Neuronal stem cell (in vitro differentiated cells): ENCODE measurements around the gene TNN.

Experiments used
- DNase-seq: peaks from one replicate; pipeline ENCODE4 v3.0.0-alpha.2; 2013; ENCODE audit warnings: low spot score
- H2AFZ ChIP-seq: one replicate; pipeline ENCODE4 v1.6.1; 2013; ENCODE audit warnings: mild to moderate bottlenecking, low read length, inconsistent platforms
- H2AK5ac ChIP-seq: 2 replicates; pipeline ENCODE4 v1.6.1; 2013; ENCODE audit warnings: low read depth, mild to moderate bottlenecking, inconsistent platforms, low read length, moderate library complexity, mixed read lengths
- H2BK120ac ChIP-seq: 2 replicates; pipeline ENCODE4 v1.6.1; 2013; ENCODE audit warnings: low read depth, mild to moderate bottlenecking, inconsistent platforms, low read length, moderate library complexity, mixed read lengths
- H2BK12ac ChIP-seq: one replicate; pipeline ENCODE4 v1.6.1; 2013; ENCODE audit warnings: low read length, inconsistent platforms
- H2BK15ac ChIP-seq: 2 replicates; pipeline ENCODE4 v1.6.1; 2013; ENCODE audit warnings: mild to moderate bottlenecking, low read length, inconsistent platforms, mixed read lengths
- H2BK5ac ChIP-seq: one replicate; pipeline ENCODE4 v1.6.1; 2013; ENCODE audit warnings: inconsistent platforms, mild to moderate bottlenecking, low read length, moderate library complexity
- H3K14ac ChIP-seq: one replicate; pipeline ENCODE4 v1.6.1; 2013; ENCODE audit warnings: low read length, inconsistent platforms
- H3K18ac ChIP-seq: 2 replicates; pipeline ENCODE4 v1.6.1; 2013; ENCODE audit warnings: low read length, inconsistent platforms
- H3K23ac ChIP-seq: 2 replicates; pipeline ENCODE4 v1.6.1; 2013; ENCODE audit warnings: low read depth, mild to moderate bottlenecking, mixed read lengths, low read length, inconsistent platforms; ENCODE audit not compliant: poor library complexity
- H3K27ac ChIP-seq: replicated peaks from 3 replicates; pipeline ENCODE4 v1.5.1; 2013; ENCODE audit warnings: low read length, inconsistent platforms
- H3K27me3 ChIP-seq, 3 experiments: 2 replicates each; pipeline ENCODE4 v1.6.1; 2013; ENCODE audit warnings: low read length in 3 of 3, mild to moderate bottlenecking in 2 of 3, inconsistent platforms in 1 of 3, low read depth in 1 of 3, mixed read lengths in 1 of 3, moderate library complexity in 1 of 3; ENCODE audit not compliant: control insufficient read depth in 3 of 3, insufficient read depth in 3 of 3
- H3K36me3 ChIP-seq, 2 donors: replicated peaks in 1 of 2; 2 replicates each; pipeline ENCODE4 v1.6.1; 2013; ENCODE audit warnings: low read length in 2 of 2; ENCODE audit not compliant: control insufficient read depth in 2 of 2, insufficient read depth in 2 of 2
- H3K4ac ChIP-seq: 2 replicates; pipeline ENCODE4 v1.6.1; 2013; ENCODE audit warnings: inconsistent platforms, mild to moderate bottlenecking, low read length, moderate library complexity
- H3K4me1 ChIP-seq, 2 donors: 1 replicate in 1 of 2; 2 replicates in 1 of 2; pipeline ENCODE4 v1.6.1; 2013; ENCODE audit warnings: low read length in 2 of 2, low read depth in 1 of 2; ENCODE audit not compliant: control insufficient read depth in 2 of 2, insufficient read depth in 1 of 2
- H3K4me2 ChIP-seq: one replicate; pipeline ENCODE4 v1.6.1; 2013; ENCODE audit warnings: mild to moderate bottlenecking, low read length, inconsistent platforms; ENCODE audit not compliant: insufficient read depth, poor library complexity, severe bottlenecking
- H3K4me3 ChIP-seq, 2 donors: 2 replicates each; pipeline ENCODE4 v1.5.1; 2013; ENCODE audit warnings: low read length in 2 of 2, mild to moderate bottlenecking in 2 of 2, inconsistent platforms in 1 of 2, moderate library complexity in 1 of 2
- H3K79me1 ChIP-seq: one replicate; pipeline ENCODE4 v1.6.1; 2013; ENCODE audit warnings: low read depth, mild to moderate bottlenecking, inconsistent platforms, low read length, moderate library complexity
- H3K9ac ChIP-seq: one replicate; pipeline ENCODE4 v1.6.1; 2013; ENCODE audit warnings: mild to moderate bottlenecking, low read depth, low read length, inconsistent platforms; ENCODE audit not compliant: poor library complexity
- H3K9me3 ChIP-seq, 2 donors: replicated peaks in 1 of 2; 2 replicates each; pipeline versions ENCODE3 to v1.6.1; 2013; ENCODE audit warnings: low read length in 2 of 2, mild to moderate bottlenecking in 2 of 2, inconsistent platforms in 1 of 2, low read depth in 1 of 2, mixed read lengths in 1 of 2, moderate library complexity in 1 of 2; ENCODE audit not compliant: control insufficient read depth in 2 of 2, insufficient read depth in 1 of 2
- H4K8ac ChIP-seq: one replicate; pipeline ENCODE4 v1.6.1; 2013; ENCODE audit warnings: low read depth, mild to moderate bottlenecking, inconsistent platforms, low read length, moderate library complexity
- H4K91ac ChIP-seq: one replicate; pipeline ENCODE4 v1.6.1; 2013; ENCODE audit warnings: low read length, low read depth, mild to moderate bottlenecking, inconsistent platforms; ENCODE audit not compliant: poor library complexity
- WGBS, 2 donors: extraction: QIAGEN DNeasy Blood & Tissue Kit; methylation state at CpG; one replicate each; pipeline ENCODE4 v1.1.7; 2013; ENCODE audit warnings: missing lambda C conversion rate in 2 of 2, mixed read lengths in 1 of 2; ENCODE audit not compliant: insufficient read length in 2 of 2, insufficient replicate concordance in 1 of 2; ENCODE audit errors: extremely low coverage in 2 of 2; 5-methylcytosine and 5-hydroxymethylcytosine counted together

The TNN gene

GRCh38 chr1:175132436-175132835 lies 64.8 kb downstream of the TNN start:
- no peak for DNase-seq
- Histone ChIP-seq H3K4ac (no peak overlapping the region), H2AFZ (no peak overlapping the region), H3K4me3 (no peak overlapping the region), H3K9me3 (peaks cover 0 to 1% of the 10 kb centered on the region in 2 donors), H2AK5ac (no peak overlapping the region), H2BK12ac (no peak overlapping the region), H3K23ac (no peak overlapping the region), H3K4me1 (peaks cover 7% of the 10 kb centered on the region in 2 donors), H2BK15ac (no peak overlapping the region), H3K27me3 (peaks cover 0 to 10% (median 0%) of the 10 kb centered on the region in 3 experiments), H2BK5ac (no peak overlapping the region), H3K4me2 (no peak overlapping the region), H3K36me3 (no peaks in the 10 kb centered on the region), H4K91ac (no peak overlapping the region), H2BK120ac (no peak overlapping the region), H3K27ac (no peak overlapping the region), H3K79me1 (no peaks in the 10 kb centered on the region), H3K9ac (no peak overlapping the region), H3K14ac (no peak overlapping the region), H3K18ac (no peak overlapping the region), H4K8ac (no peak overlapping the region)
- WGBS, 2 donors, result no CpG with 5 or more reads among the region's 1 CpG

GRCh38 chr1:175133673-175134435 lies 66.2 kb downstream of the TNN start:
- Histone ChIP-seq H3K4me3 (no peak overlapping the region), H3K9ac (no peak overlapping the region), H2BK5ac (no peak overlapping the region), H3K27me3 (peaks cover 0 to 5% (median 0%) of the 10 kb centered on the region in 3 experiments), H2AK5ac (no peak overlapping the region), H3K4ac (no peak overlapping the region), H3K4me2 (no peak overlapping the region), H2BK120ac (no peak overlapping the region), H4K8ac (no peak overlapping the region), H3K36me3 (no peaks in the 10 kb centered on the region), H2BK15ac (no peak overlapping the region), H3K9me3 (peaks cover 0 to 1% of the 10 kb centered on the region in 2 donors), H3K4me1 (peaks cover 7% of the 10 kb centered on the region in 2 donors), H3K18ac (no peak overlapping the region), H4K91ac (no peak overlapping the region), H3K79me1 (no peaks in the 10 kb centered on the region), H2AFZ (no peak overlapping the region), H3K27ac (no peak overlapping the region), H2BK12ac (no peak overlapping the region), H3K23ac (no peak overlapping the region), H3K14ac (no peak overlapping the region)
- WGBS, 2 donors, result no CpG with 5 or more reads among the region's 6 CpGs
- DNase-seq, result no peak

- DNase-seq, result no peak
- H2BK15ac ChIP-seq, result no peak overlapping the region
- no peak overlapping the region for H4K91ac ChIP-seq
- peaks cover 0 to 5% (median 0%) of the 10 kb centered on the region in 3 experiments for H3K27me3 ChIP-seq
- H3K4me2 ChIP-seq, result no peak overlapping the region
- no peak overlapping the region for H3K14ac ChIP-seq
- H4K8ac ChIP-seq, result no peak overlapping the region
- H3K4me3 ChIP-seq, result no peak overlapping the region
- H2BK5ac ChIP-seq, result no peak overlapping the region
- no peaks in the 10 kb centered on the region for H3K36me3 ChIP-seq
- H3K9ac ChIP-seq, result no peak overlapping the region
- peaks cover 0 to 1% of the 10 kb centered on the region in 2 donors for H3K9me3 ChIP-seq
- H3K18ac ChIP-seq, result no peak overlapping the region
- no peak overlapping the region for H2BK120ac ChIP-seq
- H2BK12ac ChIP-seq, result no peak overlapping the region
- H3K4ac ChIP-seq, result no peak overlapping the region
- H3K79me1 ChIP-seq, result no peaks in the 10 kb centered on the region
- H3K4me1 ChIP-seq, result peaks cover 7% of the 10 kb centered on the region in 2 donors
- H2AFZ ChIP-seq, result no peak overlapping the region
- no peak overlapping the region for H2AK5ac ChIP-seq
- H3K27ac ChIP-seq, result no peak overlapping the region
- no CpG with 5 or more reads among the region's 1 CpG for WGBS, 2 donors
- no peak overlapping the region for H3K23ac ChIP-seq
Measured at GRCh38 chr1:175134500-175134899, 66.9 kb downstream of the TNN start.

- Histone ChIP-seq H3K4me1 (no peaks in the 10 kb centered on the region), H3K4me2 (no peak overlapping the region), H2BK12ac (no peak overlapping the region), H3K36me3 (no peaks in the 10 kb centered on the region), H3K79me1 (no peaks in the 10 kb centered on the region), H2BK15ac (no peak overlapping the region), H3K9me3 (peaks cover 0 to 1% of the 10 kb centered on the region in 2 donors), H3K23ac (no peak overlapping the region), H3K18ac (no peak overlapping the region), H2AFZ (no peak overlapping the region), H3K27me3 (peaks cover 0 to 5% (median 0%) of the 10 kb centered on the region in 3 experiments), H4K91ac (no peak overlapping the region), H3K27ac (no peak overlapping the region), H3K4ac (no peak overlapping the region), H2BK5ac (no peak overlapping the region), H3K9ac (no peak overlapping the region), H4K8ac (no peak overlapping the region), H3K4me3 (no peak overlapping the region), H3K14ac (no peak overlapping the region), H2BK120ac (no peak overlapping the region), H2AK5ac (no peak overlapping the region)
- WGBS, 2 donors, result no CpG with 5 or more reads among the region's 3 CpGs
- no peak for DNase-seq
Measured at GRCh38 chr1:175136246-175136645, 68.6 kb downstream of the TNN start.
